HFFc6 (cell line): ENCODE data around the gene EFHC2. TPM values are rescaled to one million over a fixed set of nuclear protein-coding genes. Genes with fewer than 3 reads are reported as not detected.

Experiments
- DNase-seq: peaks from one replicate; pipeline ENCODE4 v3.0.0-alpha.2; 2018
- H3K27ac Mint-ChIP-seq: 2 replicates; pipeline ENCODE4 v1.8.0; 2020; ENCODE audit warnings: mild to moderate bottlenecking, mixed read lengths
- H3K27me3 Mint-ChIP-seq: 2 replicates; pipeline ENCODE4 v1.8.0; 2021; ENCODE audit warnings: mild to moderate bottlenecking, moderate library complexity, mixed read lengths; ENCODE audit not compliant: insufficient read depth
- H3K36me3 Mint-ChIP-seq: 2 replicates; pipeline ENCODE4 v1.8.0; 2021; ENCODE audit warnings: low read depth, mixed read lengths
- H3K4me1 Mint-ChIP-seq: 2 replicates; pipeline ENCODE4 v1.8.0; 2020; ENCODE audit warnings: low read depth, mixed read lengths
- H3K4me3 Mint-ChIP-seq: 2 replicates; pipeline ENCODE4 v1.8.0; 2020; ENCODE audit warnings: mild to moderate bottlenecking, moderate library complexity, mixed read lengths
- H3K9me3 Mint-ChIP-seq: 2 replicates; pipeline ENCODE4 v1.8.0; 2020; ENCODE audit warnings: mild to moderate bottlenecking, mixed read lengths
- CTCF ChIP-seq: fragments of 200-600 bp; sonication (generic); IDR thresholded peaks from 2 replicates; pipeline ENCODE4 v1.5.0; 2021; ENCODE audit warnings: antibody characterized with exemption, mild to moderate bottlenecking
- total RNA-seq, 6 experiments: library from RNA; stranded (reverse); fragmentation: NEBNext Ultra II Directional; extraction: Animal tissue kit (Norgen Biotek cat#: 25700); gene quantifications; 2 replicates in 1 of 6; 3 replicates in 5 of 6; pipeline ENCODE4 v1.2.3, GENCODE V29; 2021

The EFHC2 gene
- total RNA-seq, 6 experiments from 2014 or later = not detected

- Mint-ChIP-seq H3K27ac (no peak overlapping the region), H3K36me3 (no peaks in the 10 kb centered on the region), H3K4me3 (no peak overlapping the region), H3K27me3 (peaks cover 2% of the 10 kb centered on the region; the same call in 1 of the 2 replicates), H3K4me1 (no peaks in the 10 kb centered on the region), H3K9me3 (no peaks in the 10 kb centered on the region)
- no peak for DNase-seq
- no peak for TF ChIP-seq CTCF
Observed at GRCh38 chrX:44167116-44167515, 176.4 kb downstream of the EFHC2 start.

- DNase-seq = no peak
- H3K36me3 Mint-ChIP-seq = no peaks in the 10 kb centered on the region
- peaks cover 2% of the 10 kb centered on the region for H3K27me3 Mint-ChIP-seq
- no peak overlapping the region for H3K4me3 Mint-ChIP-seq
- H3K4me1 Mint-ChIP-seq = no peaks in the 10 kb centered on the region
- no peak overlapping the region for H3K27ac Mint-ChIP-seq
- no peaks in the 10 kb centered on the region; the same call in 1 of the 2 replicates for H3K9me3 Mint-ChIP-seq
- TF ChIP-seq CTCF = no peak
Observed at GRCh38 chrX:44162964-44163475, 180.5 kb downstream of the EFHC2 start.

- no peaks in the 10 kb centered on the region for H3K36me3 Mint-ChIP-seq
- no peaks in the 10 kb centered on the region; the same call in none of the 2 replicates for H3K27me3 Mint-ChIP-seq
- TF ChIP-seq CTCF = no peak
- no peak overlapping the region for H3K4me3 Mint-ChIP-seq
- DNase-seq = no peak
- no peaks in the 10 kb centered on the region for H3K4me1 Mint-ChIP-seq
- no peaks in the 10 kb centered on the region; the same call in 1 of the 2 replicates for H3K9me3 Mint-ChIP-seq
- H3K27ac Mint-ChIP-seq = no peak overlapping the region
Observed at GRCh38 chrX:44157858-44158257, 185.6 kb downstream of the EFHC2 start.

- no peak for TF ChIP-seq CTCF
- Mint-ChIP-seq H3K36me3 (no peaks in the 10 kb centered on the region), H3K4me1 (no peaks in the 10 kb centered on the region), H3K27me3 (no peaks in the 10 kb centered on the region; the same call in 1 of the 2 replicates), H3K4me3 (no peak overlapping the region), H3K27ac (no peak overlapping the region), H3K9me3 (no peaks in the 10 kb centered on the region; the same call in 1 of the 2 replicates)
- DNase-seq = no peak
Observed at GRCh38 chrX:44157283-44157682, 186.2 kb downstream of the EFHC2 start.

GRCh38 chrX:44156726-44157125 lies 186.7 kb downstream of the EFHC2 start:
- Mint-ChIP-seq H3K9me3 (no peaks in the 10 kb centered on the region; the same call in 1 of the 2 replicates), H3K36me3 (no peaks in the 10 kb centered on the region), H3K27ac (no peak overlapping the region), H3K4me1 (no peaks in the 10 kb centered on the region), H3K27me3 (no peaks in the 10 kb centered on the region; the same call in 1 of the 2 replicates), H3K4me3 (no peak overlapping the region)
- no peak for DNase-seq
- TF ChIP-seq CTCF = no peak
